ENCODE data around the gene PPP1R14C. TPM values are rescaled to one million over a fixed set of nuclear protein-coding genes. Genes with fewer than 3 reads are reported as not detected.

The PPP1R14C gene
- polyA plus RNA-seq, 2 donors = 7.8 to 12.4 TPM

- Histone ChIP-seq H3K27ac (ENCODE audit: low read depth in 2 of 2, low read length in 1 of 2) (no peak overlapping the region), H3K36me3 (ENCODE audit: control insufficient read depth in 2 of 2, insufficient read depth in 2 of 2, low read length in 1 of 2) (no peaks in the 10 kb centered on the region), H3K4me3 (ENCODE audit: low read depth in 1 of 2, low read length in 2 of 2) (no peak overlapping the region), H3K27me3 (ENCODE audit: control insufficient read depth in 1 of 2, insufficient read depth in 2 of 2, low read length in 2 of 2) (no peaks in the 10 kb centered on the region), H3K4me1 (ENCODE audit: control insufficient read depth in 2 of 2, insufficient read depth in 2 of 2, low read length in 1 of 2) (peaks cover 0 to 13% of the 10 kb centered on the region in 2 donors), H3K9me3 (ENCODE audit: control insufficient read depth in 2 of 2, insufficient read depth in 1 of 2, low read depth in 1 of 2, low read length in 1 of 2) (peaks cover 0 to under 1% of the 10 kb centered on the region in 2 donors)
- 71 to 76% methylated on average over 9 of the region's 9 CpGs for WGBS, 2 donors
These were observed 62.0 kb downstream of the PPP1R14C start for GRCh38 chr6:150204705-150205472.

- H3K27me3 ChIP-seq (ENCODE audit: control insufficient read depth in 1 of 2, insufficient read depth in 2 of 2, low read length in 2 of 2) = no peaks in the 10 kb centered on the region
- H3K36me3 ChIP-seq (ENCODE audit: control insufficient read depth in 2 of 2, insufficient read depth in 2 of 2, low read length in 1 of 2) = no peaks in the 10 kb centered on the region
- no peak overlapping the region for H3K4me3 ChIP-seq (ENCODE audit: low read depth in 1 of 2, low read length in 2 of 2)
- H3K4me1 ChIP-seq (ENCODE audit: control insufficient read depth in 2 of 2, insufficient read depth in 2 of 2, low read length in 1 of 2) = peaks cover 0 to 4% of the 10 kb centered on the region in 2 donors
- WGBS, 2 donors = 86 to 93% methylated on average over 7 of the region's 7 CpGs
- no peak overlapping the region for H3K27ac ChIP-seq (ENCODE audit: low read depth in 2 of 2, low read length in 1 of 2)
- H3K9me3 ChIP-seq (ENCODE audit: control insufficient read depth in 2 of 2, insufficient read depth in 1 of 2, low read depth in 1 of 2, low read length in 1 of 2) = peaks cover 0 to 2% of the 10 kb centered on the region in 2 donors
These were observed 65.2 kb downstream of the PPP1R14C start for GRCh38 chr6:150207931-150208570.

- WGBS, 2 donors = 47 to 58% methylated on average over 12 of the region's 12 CpGs
- H3K27me3 ChIP-seq (ENCODE audit: control insufficient read depth in 1 of 2, insufficient read depth in 2 of 2, low read length in 2 of 2) = no peaks in the 10 kb centered on the region
- H3K4me1 ChIP-seq (ENCODE audit: control insufficient read depth in 2 of 2, insufficient read depth in 2 of 2, low read length in 1 of 2) = peaks cover 0 to 2% of the 10 kb centered on the region in 2 donors
- H3K27ac ChIP-seq (ENCODE audit: low read depth in 2 of 2, low read length in 1 of 2) = no peak overlapping the region
- no peak overlapping the region for H3K4me3 ChIP-seq (ENCODE audit: low read depth in 1 of 2, low read length in 2 of 2)
- H3K9me3 ChIP-seq (ENCODE audit: control insufficient read depth in 2 of 2, insufficient read depth in 1 of 2, low read depth in 1 of 2, low read length in 1 of 2) = peaks cover 0 to 2% of the 10 kb centered on the region in 2 donors
- no peaks in the 10 kb centered on the region for H3K36me3 ChIP-seq (ENCODE audit: control insufficient read depth in 2 of 2, insufficient read depth in 2 of 2, low read length in 1 of 2)
These were observed 65.9 kb downstream of the PPP1R14C start for GRCh38 chr6:150208611-150209352.

- Histone ChIP-seq H3K36me3 (ENCODE audit: control insufficient read depth in 2 of 2, insufficient read depth in 2 of 2, low read length in 1 of 2) (no peaks in the 10 kb centered on the region), H3K4me3 (ENCODE audit: low read depth in 1 of 2, low read length in 2 of 2) (no peak overlapping the region), H3K27ac (ENCODE audit: low read depth in 2 of 2, low read length in 1 of 2) (no peak overlapping the region), H3K27me3 (ENCODE audit: control insufficient read depth in 1 of 2, insufficient read depth in 2 of 2, low read length in 2 of 2) (no peaks in the 10 kb centered on the region), H3K9me3 (ENCODE audit: control insufficient read depth in 2 of 2, insufficient read depth in 1 of 2, low read depth in 1 of 2, low read length in 1 of 2) (peaks cover 0 to 2% of the 10 kb centered on the region in 2 donors), H3K4me1 (ENCODE audit: control insufficient read depth in 2 of 2, insufficient read depth in 2 of 2, low read length in 1 of 2) (peaks cover 0 to 3% of the 10 kb centered on the region in 2 donors)
- WGBS, 2 donors = 94 to 96% methylated on average over 2 of the region's 2 CpGs
These were observed 66.6 kb downstream of the PPP1R14C start for GRCh38 chr6:150209415-150209814.

- no peak overlapping the region for H3K27ac ChIP-seq (ENCODE audit: low read depth in 2 of 2, low read length in 1 of 2)
- 78 to 85% methylated on average over 11 of the region's 11 CpGs for WGBS, 2 donors
These were observed 69.1 kb downstream of the PPP1R14C start for GRCh38 chr6:150211700-150212511.

GRCh38 chr6:150212778-150213177 is 69.9 kb downstream of the PPP1R14C start:
- Histone ChIP-seq H3K27ac (ENCODE audit: low read depth in 2 of 2, low read length in 1 of 2) (no peak overlapping the region), H3K9me3 (ENCODE audit: control insufficient read depth in 2 of 2, insufficient read depth in 1 of 2, low read depth in 1 of 2, low read length in 1 of 2) (peaks cover 0 to 2% of the 10 kb centered on the region in 2 donors), H3K36me3 (ENCODE audit: control insufficient read depth in 2 of 2, insufficient read depth in 2 of 2, low read length in 1 of 2) (no peaks in the 10 kb centered on the region), H3K27me3 (ENCODE audit: control insufficient read depth in 1 of 2, insufficient read depth in 2 of 2, low read length in 2 of 2) (no peaks in the 10 kb centered on the region), H3K4me3 (ENCODE audit: low read depth in 1 of 2, low read length in 2 of 2) (no peak overlapping the region), H3K4me1 (ENCODE audit: control insufficient read depth in 2 of 2, insufficient read depth in 2 of 2, low read length in 1 of 2) (peaks cover 0 to 6% of the 10 kb centered on the region in 2 donors)
- 64 to 65% methylated on average over 10 of the region's 10 CpGs for WGBS, 2 donors

More at GRCh38 chr6:150211700-150212511, 69.1 kb downstream of the PPP1R14C start:
- no peaks in the 10 kb centered on the region for H3K36me3 ChIP-seq (ENCODE audit: control insufficient read depth in 2 of 2, insufficient read depth in 2 of 2, low read length in 1 of 2)
- no peak overlapping the region for H3K4me3 ChIP-seq (ENCODE audit: low read depth in 1 of 2, low read length in 2 of 2)
- no peaks in the 10 kb centered on the region for H3K27me3 ChIP-seq (ENCODE audit: control insufficient read depth in 1 of 2, insufficient read depth in 2 of 2, low read length in 2 of 2)
- H3K4me1 ChIP-seq (ENCODE audit: control insufficient read depth in 2 of 2, insufficient read depth in 2 of 2, low read length in 1 of 2) = peaks cover 0 to 6% of the 10 kb centered on the region in 2 donors
- peaks cover 0 to 2% of the 10 kb centered on the region in 2 donors for H3K9me3 ChIP-seq (ENCODE audit: control insufficient read depth in 2 of 2, insufficient read depth in 1 of 2, low read depth in 1 of 2, low read length in 1 of 2)

- Histone ChIP-seq H3K36me3 (ENCODE audit: control insufficient read depth in 2 of 2, insufficient read depth in 2 of 2, low read length in 1 of 2) (no peaks in the 10 kb centered on the region), H3K27me3 (ENCODE audit: control insufficient read depth in 1 of 2, insufficient read depth in 2 of 2, low read length in 2 of 2) (no peaks in the 10 kb centered on the region), H3K4me3 (ENCODE audit: low read depth in 1 of 2, low read length in 2 of 2) (no peak overlapping the region), H3K4me1 (ENCODE audit: control insufficient read depth in 2 of 2, insufficient read depth in 2 of 2, low read length in 1 of 2) (peaks cover 0 to 6% of the 10 kb centered on the region in 2 donors), H3K9me3 (ENCODE audit: control insufficient read depth in 2 of 2, insufficient read depth in 1 of 2, low read depth in 1 of 2, low read length in 1 of 2) (peaks cover 0 to 2% of the 10 kb centered on the region in 2 donors), H3K27ac (ENCODE audit: low read depth in 2 of 2, low read length in 1 of 2) (no peak overlapping the region)
- 34 to 50% methylated on average over 1 of the region's 1 CpG for WGBS, 2 donors
These were observed 70.5 kb downstream of the PPP1R14C start for GRCh38 chr6:150213301-150213700.

GRCh38 chr6:150214310-150214709 is 71.5 kb downstream of the PPP1R14C start:
- Histone ChIP-seq H3K4me3 (ENCODE audit: low read depth in 1 of 2, low read length in 2 of 2) (no peak overlapping the region), H3K4me1 (ENCODE audit: control insufficient read depth in 2 of 2, insufficient read depth in 2 of 2, low read length in 1 of 2) (peaks cover 0 to 6% of the 10 kb centered on the region in 2 donors), H3K27me3 (ENCODE audit: control insufficient read depth in 1 of 2, insufficient read depth in 2 of 2, low read length in 2 of 2) (no peaks in the 10 kb centered on the region), H3K36me3 (ENCODE audit: control insufficient read depth in 2 of 2, insufficient read depth in 2 of 2, low read length in 1 of 2) (no peaks in the 10 kb centered on the region), H3K27ac (ENCODE audit: low read depth in 2 of 2, low read length in 1 of 2) (no peak overlapping the region), H3K9me3 (ENCODE audit: control insufficient read depth in 2 of 2, insufficient read depth in 1 of 2, low read depth in 1 of 2, low read length in 1 of 2) (peaks cover 0 to 2% of the 10 kb centered on the region in 2 donors)
